Esophagus (tissue), 2 donors: ENCODE measurements around the gene SEPTIN11. TPM values are rescaled to one million over a fixed set of nuclear protein-coding genes. Genes with fewer than 3 reads are reported as not detected.

Source experiments
- H3K27ac ChIP-seq, 2 donors: one replicate each; pipeline ENCODE4 v1.5.1; 2013; ENCODE audit warnings: low read depth in 2 of 2, mild to moderate bottlenecking in 2 of 2, inconsistent platforms in 1 of 2, low read length in 1 of 2, moderate library complexity in 1 of 2
- H3K27me3 ChIP-seq, 2 donors: one replicate each; pipeline ENCODE4 v1.6.1; 2013; ENCODE audit warnings: low read length in 2 of 2, control low read depth in 1 of 2, mild to moderate bottlenecking in 1 of 2; ENCODE audit not compliant: insufficient read depth in 2 of 2, control insufficient read depth in 1 of 2
- H3K36me3 ChIP-seq, 2 donors: one replicate each; pipeline ENCODE4 v1.6.1; 2013; ENCODE audit warnings: low read length in 1 of 2; ENCODE audit not compliant: control insufficient read depth in 2 of 2, insufficient read depth in 2 of 2
- H3K4me1 ChIP-seq, 2 donors: one replicate each; pipeline ENCODE4 v1.6.1; 2013; ENCODE audit warnings: low read length in 1 of 2; ENCODE audit not compliant: control insufficient read depth in 2 of 2, insufficient read depth in 2 of 2
- H3K4me3 ChIP-seq, 2 donors: one replicate each; pipeline ENCODE4 v1.5.1; 2013; ENCODE audit warnings: low read length in 2 of 2, mild to moderate bottlenecking in 2 of 2, low read depth in 1 of 2, moderate library complexity in 1 of 2
- H3K9me3 ChIP-seq, 2 donors: one replicate each; pipeline ENCODE4 v1.6.1; 2013; ENCODE audit warnings: mild to moderate bottlenecking in 2 of 2, low read depth in 1 of 2, low read length in 1 of 2, moderate library complexity in 1 of 2; ENCODE audit not compliant: control insufficient read depth in 2 of 2, insufficient read depth in 1 of 2
- WGBS, 2 donors: extraction: QIAGEN DNeasy Blood & Tissue Kit; methylation state at CpG; one replicate each; pipeline ENCODE4 v1.1.7; 2013; 5-methylcytosine and 5-hydroxymethylcytosine counted together
- polyA plus RNA-seq, 2 donors: library from polyadenylated mRNA; stranded (reverse); fragments of 200-250 nt; gene quantifications; one replicate each; pipeline ENCODE4 v1.2.3, GENCODE V29; 2013
- donor health status: healthy with polysubstance abuse.
- donor health status: Bipolar disorder and iron deficiency.

SEPTIN11 gene
- polyA plus RNA-seq, 2 donors = 7.4 to 9.5 TPM

- Histone ChIP-seq H3K9me3 (no peaks in the 10 kb centered on the region), H3K4me1 (peaks cover 0 to 13% of the 10 kb centered on the region in 2 donors), H3K4me3 (no peak overlapping the region), H3K27ac (no peak overlapping the region), H3K36me3 (no peaks in the 10 kb centered on the region), H3K27me3 (no peaks in the 10 kb centered on the region)
- 72 to 78% methylated on average over 5 of the region's 5 CpGs for WGBS, 2 donors
Observed at GRCh38 chr4:76951672-76952010, 2.1 kb downstream of the SEPTIN11 start.

GRCh38 chr4:76952071-76952470, 2.5 kb downstream of the SEPTIN11 start:
- Histone ChIP-seq H3K9me3 (no peaks in the 10 kb centered on the region), H3K27ac (no peak overlapping the region), H3K27me3 (no peaks in the 10 kb centered on the region), H3K4me1 (peaks cover 0 to 10% of the 10 kb centered on the region in 2 donors), H3K4me3 (no peak overlapping the region), H3K36me3 (no peaks in the 10 kb centered on the region)
- 83 to 95% methylated on average over 4 of the region's 4 CpGs for WGBS, 2 donors

GRCh38 chr4:76952656-76953582, 3.4 kb downstream of the SEPTIN11 start:
- Histone ChIP-seq H3K27ac (no peak overlapping the region), H3K27me3 (no peaks in the 10 kb centered on the region), H3K9me3 (no peaks in the 10 kb centered on the region), H3K4me3 (no peak overlapping the region), H3K36me3 (no peaks in the 10 kb centered on the region), H3K4me1 (peaks cover 0 to 9% of the 10 kb centered on the region in 2 donors)
- 80% methylated on average over 4 of the region's 4 CpGs for WGBS, 2 donors

GRCh38 chr4:76953956-76954355, 4.4 kb downstream of the SEPTIN11 start:
- Histone ChIP-seq H3K27ac (no peak overlapping the region), H3K4me1 (peaks cover 0 to 2% of the 10 kb centered on the region in 2 donors), H3K36me3 (no peaks in the 10 kb centered on the region), H3K4me3 (no peak overlapping the region), H3K9me3 (no peaks in the 10 kb centered on the region), H3K27me3 (no peaks in the 10 kb centered on the region)
- 80 to 83% methylated on average over 3 of the region's 3 CpGs for WGBS, 2 donors

GRCh38 chr4:76954489-76954888, 4.9 kb downstream of the SEPTIN11 start:
- H3K9me3 ChIP-seq = no peaks in the 10 kb centered on the region
- no peak overlapping the region for H3K4me3 ChIP-seq
- H3K4me1 ChIP-seq = peaks cover 0 to 2% of the 10 kb centered on the region in 2 donors
- 84 to 90% methylated on average over 4 of the region's 4 CpGs for WGBS, 2 donors
- no peak overlapping the region for H3K27ac ChIP-seq
- H3K36me3 ChIP-seq = no peaks in the 10 kb centered on the region
- H3K27me3 ChIP-seq = no peaks in the 10 kb centered on the region

- 55 to 77% methylated on average over 1 of the region's 1 CpG for WGBS, 2 donors
- H3K27ac ChIP-seq = no peak overlapping the region
- H3K4me3 ChIP-seq = no peak overlapping the region
- no peaks in the 10 kb centered on the region for H3K9me3 ChIP-seq
- no peaks in the 10 kb centered on the region for H3K27me3 ChIP-seq
- H3K36me3 ChIP-seq = no peaks in the 10 kb centered on the region
- H3K4me1 ChIP-seq = peaks cover 0 to 2% of the 10 kb centered on the region in 2 donors
Observed at GRCh38 chr4:76955182-76955581, 5.6 kb downstream of the SEPTIN11 start.

GRCh38 chr4:76957004-76957738, 7.6 kb downstream of the SEPTIN11 start:
- 73 to 76% methylated on average over 4 of the region's 4 CpGs for WGBS, 2 donors
- Histone ChIP-seq H3K27ac (no peak overlapping the region), H3K4me1 (peaks cover 0 to 2% of the 10 kb centered on the region in 2 donors)

GRCh38 chr4:76958891-76959290, 9.3 kb downstream of the SEPTIN11 start:
- no peaks in the 10 kb centered on the region for H3K9me3 ChIP-seq
- 94 to 97% methylated on average over 5 of the region's 5 CpGs for WGBS, 2 donors
- H3K36me3 ChIP-seq = no peaks in the 10 kb centered on the region
- H3K4me3 ChIP-seq = no peak overlapping the region
- H3K4me1 ChIP-seq = peaks cover 0 to 2% of the 10 kb centered on the region in 2 donors
- no peaks in the 10 kb centered on the region for H3K27me3 ChIP-seq
- H3K27ac ChIP-seq = no peak overlapping the region

More at GRCh38 chr4:76957004-76957738, 7.6 kb downstream of the SEPTIN11 start:
- Histone ChIP-seq H3K4me3 (no peak overlapping the region), H3K27me3 (no peaks in the 10 kb centered on the region), H3K36me3 (no peaks in the 10 kb centered on the region), H3K9me3 (no peaks in the 10 kb centered on the region)

- Histone ChIP-seq H3K36me3 (no peaks in the 10 kb centered on the region), H3K27me3 (no peaks in the 10 kb centered on the region), H3K9me3 (no peaks in the 10 kb centered on the region), H3K27ac (no peak overlapping the region), H3K4me3 (no peak overlapping the region), H3K4me1 (peaks cover 0 to 2% of the 10 kb centered on the region in 2 donors)
- WGBS, 2 donors = 70 to 83% methylated on average over 4 of the region's 4 CpGs
Observed at GRCh38 chr4:76960014-76960413, 10.5 kb downstream of the SEPTIN11 start.
